IPS-20b (cell line): ENCODE results near the gene TCEA3.

Experiments used
- H3K27ac ChIP-seq: one replicate; pipeline ENCODE4 v1.5.1; 2013; ENCODE audit warnings: low read length
- H3K27me3 ChIP-seq: 2 replicates; pipeline ENCODE4 v1.6.1; 2013; ENCODE audit warnings: mild to moderate bottlenecking, low read length, inconsistent platforms; ENCODE audit not compliant: insufficient read depth
- H3K36me3 ChIP-seq: 2 replicates; pipeline ENCODE4 v1.6.1; 2013; ENCODE audit warnings: low read depth, mild to moderate bottlenecking, inconsistent platforms, low read length, moderate library complexity; ENCODE audit not compliant: insufficient read depth
- H3K4me1 ChIP-seq: 2 replicates; pipeline ENCODE4 v1.6.1; 2013; ENCODE audit warnings: mild to moderate bottlenecking, control low read depth, inconsistent platforms, low read length, moderate library complexity; ENCODE audit not compliant: insufficient read depth
- H3K4me3 ChIP-seq: 2 replicates; pipeline ENCODE4 v1.5.1; 2013; ENCODE audit warnings: mild to moderate bottlenecking, low read length, inconsistent platforms
- H3K9ac ChIP-seq: 2 replicates; pipeline ENCODE4 v1.6.1; 2013; ENCODE audit warnings: low read depth, mild to moderate bottlenecking, inconsistent platforms, low read length, moderate library complexity
- H3K9me3 ChIP-seq: 2 replicates; pipeline ENCODE4 v1.6.1; 2013; ENCODE audit warnings: mild to moderate bottlenecking, low read depth, low read length, inconsistent platforms; ENCODE audit not compliant: insufficient read depth

Gene TCEA3

DNA sequence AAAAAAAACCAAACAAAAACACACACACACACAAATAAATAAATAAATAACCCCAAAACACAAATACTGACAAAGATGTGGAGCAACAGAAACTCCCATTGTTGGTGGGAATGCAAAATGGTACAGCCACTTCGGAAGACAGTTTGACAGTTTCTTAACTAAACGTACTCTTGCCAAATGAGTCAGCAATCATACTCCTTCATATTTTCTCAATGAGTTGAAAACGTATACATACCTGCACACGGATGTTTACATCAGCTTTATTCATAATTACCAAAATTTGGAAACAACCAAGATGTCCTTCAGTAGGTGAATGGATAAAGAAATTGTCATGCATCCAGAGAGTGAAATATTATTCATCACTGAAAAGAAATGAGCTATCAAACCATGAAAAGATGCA lies 36.0 kb upstream of the TCEA3 start:
- no peaks in the 10 kb centered on the region; the same call in 1 of the 2 replicates for H3K4me1 ChIP-seq
- H3K9ac ChIP-seq: no peak overlapping the region
- H3K4me3 ChIP-seq: no peak overlapping the region

DNA sequence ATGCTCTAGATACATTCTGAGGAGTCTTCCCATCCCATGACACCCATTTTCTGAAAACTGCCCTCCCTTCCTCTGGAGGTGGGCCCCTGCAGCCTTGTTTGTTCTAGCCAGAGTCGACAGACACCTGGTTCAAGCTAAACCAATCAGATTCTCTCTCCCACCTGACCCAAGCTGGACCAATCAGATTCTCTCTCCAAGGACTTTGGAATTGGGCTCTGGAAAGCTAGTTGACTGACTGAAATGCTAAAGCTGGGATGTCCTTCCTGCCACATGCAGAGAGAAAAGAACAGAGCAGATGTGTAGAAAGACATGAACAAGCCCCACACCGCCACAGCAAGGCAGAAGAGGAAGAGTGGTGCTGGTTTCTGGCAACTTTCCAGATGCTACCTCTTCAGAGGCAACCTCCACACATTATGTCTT lies 34.8 kb upstream of the TCEA3 start:
- H3K4me1 ChIP-seq: no peaks in the 10 kb centered on the region; the same call in 1 of the 2 replicates
- no peaks in the 10 kb centered on the region for H3K9me3 ChIP-seq
- H3K9ac ChIP-seq: no peak overlapping the region
- H3K27me3 ChIP-seq: no peaks in the 10 kb centered on the region
- H3K4me3 ChIP-seq: no peak overlapping the region
- H3K27ac ChIP-seq: no peak overlapping the region
- peaks cover 15% of the 10 kb centered on the region for H3K36me3 ChIP-seq

More for the DNA sequence above, 36.0 kb upstream of the TCEA3 start:
- H3K27ac ChIP-seq: no peak overlapping the region
- H3K9me3 ChIP-seq: no peaks in the 10 kb centered on the region
- no peaks in the 10 kb centered on the region for H3K27me3 ChIP-seq
- peaks cover 4% of the 10 kb centered on the region for H3K36me3 ChIP-seq

DNA sequence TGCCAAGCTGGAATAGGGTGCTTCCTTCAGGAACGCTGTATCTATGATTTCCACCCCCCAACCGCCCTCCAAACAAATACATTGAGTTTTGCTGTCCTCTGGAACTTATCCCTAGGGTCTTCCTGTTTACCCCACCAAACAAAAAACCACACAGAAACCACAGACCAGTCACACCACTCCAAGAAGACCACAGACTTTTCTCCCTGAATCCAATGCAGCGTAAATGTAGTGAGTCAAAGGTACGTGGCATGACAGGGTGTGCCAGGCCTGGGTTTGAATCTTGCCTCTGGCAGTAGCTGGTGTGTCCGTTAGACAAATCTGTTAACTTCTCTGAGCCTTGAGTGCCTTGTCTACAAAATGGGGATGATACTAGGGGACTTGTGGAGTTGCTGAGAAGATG lies 31.7 kb upstream of the TCEA3 start:
- no peak overlapping the region for H3K9ac ChIP-seq
- H3K4me1 ChIP-seq: no peaks in the 10 kb centered on the region; the same call in 1 of the 2 replicates
- no peak overlapping the region for H3K4me3 ChIP-seq
- no peak overlapping the region for H3K27ac ChIP-seq
- H3K27me3 ChIP-seq: no peaks in the 10 kb centered on the region
- peaks cover 34% of the 10 kb centered on the region for H3K36me3 ChIP-seq
- H3K9me3 ChIP-seq: no peaks in the 10 kb centered on the region

DNA sequence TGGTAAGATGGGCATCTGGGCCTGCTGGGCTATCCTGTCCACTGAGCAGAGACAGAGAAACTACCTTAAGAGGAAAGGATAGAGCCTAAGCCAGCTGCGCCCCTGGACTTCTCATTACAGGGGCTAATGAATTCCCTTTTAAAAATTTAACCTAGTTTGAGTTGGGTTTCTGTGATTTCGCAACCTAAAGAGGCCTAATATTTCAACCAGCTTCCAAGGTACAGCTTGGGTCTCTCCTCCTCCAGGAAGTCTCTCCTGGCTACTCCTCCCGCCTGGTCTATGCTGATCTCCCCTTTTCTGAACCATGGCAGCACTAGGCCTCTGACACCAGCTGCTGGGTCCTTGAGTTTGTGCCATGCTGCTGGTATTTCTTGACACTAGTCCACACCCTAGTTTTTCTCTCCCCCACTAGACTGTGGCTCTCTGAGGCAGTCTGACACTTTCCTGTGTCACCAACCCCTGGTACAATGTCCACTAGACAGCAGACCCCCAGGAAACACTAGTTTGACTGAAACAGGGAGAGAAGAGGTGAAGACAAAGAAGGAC lies 29.0 kb upstream of the TCEA3 start:
- Histone ChIP-seq H3K4me1 (no peaks in the 10 kb centered on the region), H3K9me3 (no peaks in the 10 kb centered on the region), H3K4me3 (no peak overlapping the region), H3K9ac (no peak overlapping the region), H3K36me3 (peaks cover 59% of the 10 kb centered on the region), H3K27ac (no peak overlapping the region), H3K27me3 (no peaks in the 10 kb centered on the region)

DNA sequence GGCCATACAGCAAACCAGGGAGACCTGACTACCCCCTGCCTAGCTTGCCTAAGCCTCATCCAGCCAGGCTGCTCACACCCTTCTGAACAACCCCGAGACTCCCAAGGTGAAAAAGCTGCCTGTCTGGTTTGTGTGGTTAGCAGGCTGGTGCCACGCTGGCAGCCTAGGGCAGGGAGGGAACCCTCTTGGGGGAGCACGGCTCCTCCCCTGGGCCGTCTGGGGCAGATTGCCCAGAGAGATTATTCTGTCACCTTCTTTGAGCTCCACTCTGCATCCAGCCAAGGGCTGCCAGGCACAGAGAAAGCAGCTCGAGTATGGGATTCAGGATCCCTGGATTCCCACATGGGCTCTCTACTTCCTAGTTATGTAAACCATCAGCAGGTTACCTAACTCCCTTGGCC lies 27.5 kb upstream of the TCEA3 start:
- Histone ChIP-seq H3K4me1 (no peaks in the 10 kb centered on the region), H3K9me3 (no peaks in the 10 kb centered on the region), H3K27ac (no peak overlapping the region), H3K27me3 (no peaks in the 10 kb centered on the region), H3K9ac (no peak overlapping the region), H3K4me3 (no peak overlapping the region), H3K36me3 (peaks cover 63% of the 10 kb centered on the region)

DNA sequence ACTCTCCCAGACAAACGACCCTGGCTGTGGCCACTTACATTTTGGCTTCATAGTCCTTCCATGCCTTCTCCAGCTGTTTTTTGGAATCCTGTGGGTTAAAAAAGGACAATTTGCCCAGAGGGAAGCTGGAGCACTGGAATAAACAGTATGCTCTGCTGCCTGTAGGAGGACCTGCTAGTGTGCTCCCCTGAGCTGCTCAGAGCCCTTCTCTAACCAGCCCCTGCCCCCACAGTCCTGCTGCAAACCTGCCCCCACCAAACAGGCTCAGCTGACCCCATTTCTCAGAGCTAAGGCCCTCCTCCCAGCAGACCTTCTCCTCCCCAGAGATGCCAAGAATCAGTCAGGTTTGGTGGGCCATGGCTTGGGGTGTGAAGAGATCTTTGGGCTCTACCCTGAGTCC lies 26.9 kb upstream of the TCEA3 start:
- H3K27ac ChIP-seq: no peak overlapping the region
- H3K4me1 ChIP-seq: no peaks in the 10 kb centered on the region
- H3K9me3 ChIP-seq: no peaks in the 10 kb centered on the region
- no peak overlapping the region for H3K4me3 ChIP-seq
- H3K9ac ChIP-seq: no peak overlapping the region
- H3K27me3 ChIP-seq: no peaks in the 10 kb centered on the region
- H3K36me3 ChIP-seq: peaks cover 63% of the 10 kb centered on the region

DNA sequence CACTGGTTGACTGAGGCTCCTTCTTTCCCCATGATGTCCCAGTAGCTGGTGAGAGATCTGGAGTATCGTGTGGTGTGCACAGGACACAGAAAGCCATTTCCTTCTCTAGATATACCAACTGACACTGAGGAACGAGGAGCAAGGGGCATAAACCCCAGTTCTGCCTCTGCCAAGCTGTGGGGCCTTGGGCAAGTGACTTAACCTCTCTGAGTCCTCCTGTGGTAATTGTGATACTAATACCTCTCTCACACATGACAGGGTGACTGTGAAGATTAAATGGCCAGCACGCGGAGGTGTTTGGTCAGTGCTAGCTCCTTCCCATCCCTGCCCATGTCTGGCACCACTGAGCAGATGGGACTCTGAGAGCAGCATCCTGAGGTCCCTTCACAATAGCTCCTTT lies 26.3 kb upstream of the TCEA3 start:
- Histone ChIP-seq H3K27me3 (no peaks in the 10 kb centered on the region), H3K9me3 (no peaks in the 10 kb centered on the region), H3K27ac (no peak overlapping the region), H3K4me3 (no peak overlapping the region), H3K36me3 (peaks cover 63% of the 10 kb centered on the region), H3K4me1 (no peaks in the 10 kb centered on the region), H3K9ac (no peak overlapping the region)

DNA sequence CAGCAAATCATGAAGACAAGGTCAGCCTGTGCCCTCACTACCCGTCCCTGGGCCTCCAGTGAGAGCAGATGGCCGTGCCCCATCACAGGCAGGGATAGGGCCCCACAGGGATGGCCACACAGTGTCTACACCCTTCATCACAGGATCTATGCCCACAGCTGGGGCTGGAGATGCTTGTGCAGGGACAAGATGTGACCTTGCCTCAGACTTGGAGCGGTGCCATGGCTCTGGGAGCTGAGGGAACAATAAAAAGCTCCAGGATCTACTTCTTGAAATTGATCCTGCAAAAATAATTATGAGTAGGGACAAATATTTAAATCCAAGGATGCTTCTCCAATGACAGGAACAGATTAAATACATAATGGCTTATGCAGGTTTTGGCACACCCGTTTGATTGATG lies 25.4 kb upstream of the TCEA3 start:
- Histone ChIP-seq H3K4me1 (no peaks in the 10 kb centered on the region), H3K27ac (no peak overlapping the region), H3K4me3 (no peak overlapping the region), H3K9me3 (no peaks in the 10 kb centered on the region), H3K27me3 (no peaks in the 10 kb centered on the region), H3K9ac (no peak overlapping the region), H3K36me3 (peaks cover 54% of the 10 kb centered on the region)

DNA sequence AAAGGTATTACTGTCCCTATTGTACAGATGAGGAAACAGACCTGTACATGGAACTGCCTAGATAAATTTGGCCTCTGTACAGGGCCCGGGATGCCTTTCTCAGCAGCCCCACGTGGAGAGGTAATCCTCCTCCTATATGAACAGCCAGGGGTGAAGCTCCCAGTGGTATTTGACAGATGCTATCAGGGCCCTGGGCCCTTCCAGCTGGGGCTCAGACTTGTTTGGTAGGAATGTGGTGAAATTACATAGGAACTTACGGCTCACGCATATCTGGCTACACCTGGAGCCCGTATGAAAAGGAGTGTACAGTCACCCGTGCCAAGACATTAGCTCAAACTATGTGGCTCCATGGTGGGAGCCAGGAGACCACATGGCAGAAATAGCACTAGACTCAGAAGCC lies 24.8 kb upstream of the TCEA3 start:
- no peaks in the 10 kb centered on the region for H3K27me3 ChIP-seq
- no peak overlapping the region for H3K4me3 ChIP-seq
- no peaks in the 10 kb centered on the region for H3K4me1 ChIP-seq
- H3K36me3 ChIP-seq: peaks cover 47% of the 10 kb centered on the region
- no peak overlapping the region for H3K9ac ChIP-seq
- no peaks in the 10 kb centered on the region for H3K9me3 ChIP-seq
- no peak overlapping the region for H3K27ac ChIP-seq

DNA sequence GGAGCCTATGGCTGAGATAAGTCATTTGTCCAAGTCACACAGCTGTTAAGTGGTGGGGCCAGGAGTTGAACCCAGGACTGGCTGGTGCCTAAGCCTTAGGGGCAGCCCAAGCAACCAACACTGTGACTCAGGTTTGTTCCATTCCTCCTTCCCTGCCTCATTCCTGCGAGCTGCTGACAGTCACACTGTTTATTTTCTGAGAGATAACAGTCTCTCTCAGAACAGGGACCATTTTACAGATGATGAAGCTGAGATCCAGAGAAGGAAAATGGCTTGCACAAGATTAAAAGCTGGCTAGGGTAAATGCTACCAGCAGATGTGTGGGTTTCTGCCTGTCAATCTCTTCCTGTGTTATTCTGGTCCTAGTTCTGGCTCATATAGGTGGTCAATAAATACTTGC lies 24.3 kb upstream of the TCEA3 start:
- no peaks in the 10 kb centered on the region for H3K9me3 ChIP-seq
- H3K27ac ChIP-seq: no peak overlapping the region
- no peak overlapping the region for H3K4me3 ChIP-seq
- H3K9ac ChIP-seq: no peak overlapping the region
- H3K36me3 ChIP-seq: peaks cover 50% of the 10 kb centered on the region
- no peaks in the 10 kb centered on the region for H3K4me1 ChIP-seq
- no peaks in the 10 kb centered on the region for H3K27me3 ChIP-seq

DNA sequence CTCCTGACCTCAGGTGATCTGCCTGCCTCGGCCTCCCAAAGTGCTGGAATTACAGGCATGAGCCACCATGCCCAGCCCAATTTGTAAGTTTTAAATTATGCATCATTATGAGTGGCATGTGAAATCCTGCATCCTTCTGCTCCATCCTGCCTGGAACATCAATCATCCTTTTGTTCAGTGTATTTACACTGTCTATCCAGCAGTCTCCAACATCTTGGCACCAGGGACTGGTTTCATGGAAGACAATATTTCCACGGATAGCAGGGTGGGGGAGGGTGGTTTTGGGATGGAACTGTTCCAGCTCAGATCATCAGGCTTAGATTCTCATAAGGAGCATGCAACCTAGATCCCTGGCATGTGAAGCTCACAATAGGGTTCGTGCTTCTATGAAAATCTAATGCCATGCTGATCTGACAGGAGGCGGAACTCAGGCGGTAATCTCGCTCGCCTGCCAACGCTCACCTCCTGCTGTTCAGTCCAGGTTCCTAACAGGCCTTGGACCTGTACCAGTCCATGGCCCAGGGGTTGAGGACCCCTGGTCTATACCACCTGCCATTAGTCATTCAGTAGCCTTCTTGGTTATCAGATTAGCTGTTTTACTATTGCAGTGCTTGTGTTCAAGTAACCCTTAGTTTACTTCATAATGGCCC lies 22.2 kb upstream of the TCEA3 start:
- Histone ChIP-seq H3K9me3 (no peaks in the 10 kb centered on the region), H3K27ac (no peak overlapping the region), H3K4me1 (no peaks in the 10 kb centered on the region), H3K36me3 (peaks cover 41% of the 10 kb centered on the region), H3K4me3 (no peak overlapping the region), H3K27me3 (no peaks in the 10 kb centered on the region), H3K9ac (no peak overlapping the region)

DNA sequence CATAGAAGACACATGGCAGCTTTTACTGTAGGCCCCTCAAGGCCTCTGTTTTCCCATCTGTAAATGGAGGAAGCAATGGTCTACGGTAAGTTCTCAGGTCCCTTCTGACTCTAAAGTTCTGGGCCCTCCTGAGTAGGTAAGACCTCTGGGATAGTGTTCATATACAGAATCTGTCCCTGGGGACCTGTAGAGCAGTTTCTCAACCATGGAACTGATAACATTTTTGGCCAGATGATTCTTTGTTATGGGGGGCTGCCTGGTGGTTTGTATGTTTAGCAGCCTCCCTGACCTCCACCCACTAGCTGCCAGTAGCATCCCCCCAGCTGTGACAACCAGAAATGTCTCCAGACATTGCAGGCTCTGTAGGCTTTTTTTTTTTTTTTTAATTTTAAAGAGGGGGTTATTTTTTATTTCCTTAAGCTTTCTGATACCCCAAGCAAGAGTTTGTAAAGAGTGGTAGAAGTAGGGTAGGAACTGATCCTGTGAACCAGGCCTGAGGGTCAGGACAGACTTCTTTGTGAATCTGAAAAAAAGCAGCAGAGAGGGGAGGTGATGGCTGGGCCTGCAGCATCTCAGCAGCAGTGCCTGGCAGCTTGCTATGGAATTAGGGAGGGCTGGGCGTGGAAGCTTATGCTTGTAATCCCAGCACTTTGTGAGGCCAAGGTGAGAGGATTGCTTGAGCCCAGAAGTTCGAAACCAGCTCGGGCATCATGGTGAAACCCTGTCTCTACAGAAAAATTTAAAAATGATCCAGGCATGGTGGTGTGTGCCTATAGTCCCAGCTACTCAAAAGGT lies 20.2 kb upstream of the TCEA3 start:
- H3K9me3 ChIP-seq: no peaks in the 10 kb centered on the region
- no peaks in the 10 kb centered on the region for H3K4me1 ChIP-seq
- no peak overlapping the region for H3K4me3 ChIP-seq
- no peaks in the 10 kb centered on the region for H3K27me3 ChIP-seq
- no peak overlapping the region for H3K27ac ChIP-seq
- H3K9ac ChIP-seq: no peak overlapping the region
- H3K36me3 ChIP-seq: peaks cover 36% of the 10 kb centered on the region
